Stimulated activated CD8-positive, alpha-beta memory T cell treated with anti-CD3 and anti-CD28 coated beads, Interleukin-4, amount 100 ng/mL, for 1 hour (primary cell): ENCODE results near the gene TSEN54.

Source experiments
- DNase-seq, 2 donors: peaks; one replicate each; pipeline ENCODE4 v3.0.0-alpha.2; 2020; ENCODE audit warnings: low read depth in 2 of 2, low spot score in 1 of 2

Gene TSEN54

GRCh38 chr17:75488693-75489510 is 27.4 kb upstream of the TSEN54 start:
- no peak for DNase-seq

GRCh38 chr17:75489511-75489955 is 26.8 kb upstream of the TSEN54 start:
- no peak for DNase-seq

GRCh38 chr17:75490173-75490743 is 26.1 kb upstream of the TSEN54 start:
- no peak for DNase-seq

DNA sequence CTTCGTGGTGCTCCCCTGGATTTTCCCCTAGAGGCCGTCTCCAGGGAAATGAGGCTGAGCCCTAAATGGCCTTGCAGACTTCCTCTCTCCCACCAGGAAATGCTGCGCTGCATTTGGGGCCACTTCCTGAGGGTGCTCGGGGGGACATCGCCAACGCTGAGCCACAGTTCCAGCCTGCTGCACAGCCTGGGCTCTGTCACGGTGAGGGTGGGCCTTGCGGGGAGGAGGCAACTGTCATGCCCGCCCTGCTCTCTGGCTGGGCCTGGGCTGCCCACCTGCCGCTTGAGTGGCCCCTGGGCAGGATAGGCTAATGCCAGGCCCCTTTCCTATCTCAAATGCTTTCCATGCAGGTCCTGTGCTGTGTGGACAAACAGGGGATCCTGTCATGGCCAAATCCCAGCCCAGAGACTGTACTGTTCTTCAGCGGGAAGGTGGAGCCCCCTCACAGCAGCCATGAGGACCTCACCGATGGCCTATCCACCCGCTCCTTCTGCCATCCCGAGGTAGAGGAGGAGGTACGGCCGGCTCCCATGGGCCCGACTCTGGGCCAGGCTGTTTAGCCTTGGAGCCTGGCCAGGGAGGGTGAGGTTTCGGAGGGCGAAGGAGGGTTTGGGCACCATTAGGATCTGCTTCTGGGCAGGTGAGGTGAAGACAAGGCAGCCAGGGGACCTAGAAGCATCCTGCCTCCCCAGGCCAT is 25.2 kb upstream of the TSEN54 start:
- no peak for DNase-seq

GRCh38 chr17:75491680-75492079 is 24.6 kb upstream of the TSEN54 start:
- no peak for DNase-seq

DNA sequence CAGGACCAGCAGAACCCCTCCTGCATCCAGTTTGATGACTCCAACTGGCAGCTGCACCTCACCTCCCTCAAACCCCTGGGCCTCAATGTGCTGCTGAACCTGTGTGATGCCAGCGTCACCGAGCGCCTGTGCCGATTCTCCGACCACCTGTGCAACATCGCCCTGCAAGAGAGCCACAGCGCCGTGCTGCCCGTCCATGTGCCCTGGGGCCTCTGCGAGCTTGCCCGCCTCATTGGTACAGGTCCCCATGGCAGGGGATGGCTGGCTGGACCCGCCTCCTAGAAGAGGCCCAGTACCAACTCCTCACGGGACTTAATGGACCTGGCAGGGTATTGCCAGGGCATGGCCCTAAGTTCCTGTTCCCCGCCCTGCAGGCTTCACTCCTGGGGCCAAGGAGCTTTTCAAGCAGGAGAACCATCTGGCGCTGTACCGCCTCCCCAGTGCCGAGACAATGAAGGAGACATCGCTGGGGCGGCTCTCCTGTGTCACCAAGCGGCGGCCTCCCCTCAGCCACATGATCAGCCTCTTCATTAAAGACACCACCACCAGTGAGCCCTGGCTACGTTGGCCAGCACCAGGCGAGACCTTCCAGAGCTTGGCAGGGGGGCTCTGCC is 23.7 kb upstream of the TSEN54 start:
- no peak for DNase-seq

- DNase-seq = no peak
Measured at GRCh38 chr17:75493476-75494129, 22.7 kb upstream of the TSEN54 start.

DNA sequence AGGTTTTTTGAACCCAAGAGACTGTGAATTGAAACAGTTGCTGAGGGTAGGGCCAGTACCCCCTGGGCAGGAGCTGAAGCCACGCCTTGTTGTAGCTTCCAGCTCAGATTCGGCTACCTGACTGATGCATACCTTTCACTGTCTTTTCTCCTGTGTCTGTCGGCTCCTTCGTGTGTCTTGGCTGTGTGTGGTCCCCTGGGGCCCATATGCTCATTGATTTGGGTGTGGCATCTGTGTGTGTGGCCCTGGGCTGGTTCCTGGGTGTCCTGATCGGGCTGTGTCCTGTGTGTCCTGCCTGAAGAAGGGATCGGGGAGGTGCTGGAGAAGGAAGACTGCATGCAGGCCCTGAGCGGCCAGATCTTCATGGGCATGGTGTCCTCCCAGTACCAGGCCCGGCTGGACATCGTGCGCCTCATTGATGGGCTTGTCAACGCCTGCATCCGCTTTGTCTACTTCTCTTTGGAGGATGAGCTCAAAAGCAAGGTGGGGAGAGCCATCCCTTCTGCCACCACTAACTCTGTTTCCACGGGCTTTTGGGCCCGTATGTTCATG is 21.9 kb upstream of the TSEN54 start:
- DNase-seq = no peak

DNA sequence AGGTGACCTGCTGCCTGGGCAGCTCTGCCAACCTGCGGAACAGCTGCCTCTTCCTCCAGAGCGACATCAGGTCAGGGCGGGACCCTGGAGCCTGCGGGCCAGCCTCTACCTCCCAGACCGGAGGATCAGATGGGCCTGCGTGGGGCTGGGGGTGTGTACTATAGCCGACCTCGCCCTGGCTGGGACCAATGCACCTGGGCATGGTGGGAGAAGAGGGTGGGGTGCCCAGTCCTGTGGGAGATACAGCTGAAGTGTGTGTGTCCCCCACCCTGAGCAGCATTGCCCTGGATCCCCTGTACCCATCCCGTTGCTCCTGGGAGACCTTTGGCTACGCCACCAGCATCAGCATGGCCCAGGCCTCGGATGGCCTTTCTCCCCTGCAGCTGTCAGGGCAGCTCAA is 20.3 kb upstream of the TSEN54 start:
- DNase-seq = no peak

GRCh38 chr17:75498039-75498725 is 18.1 kb upstream of the TSEN54 start:
- no peak for DNase-seq

DNA sequence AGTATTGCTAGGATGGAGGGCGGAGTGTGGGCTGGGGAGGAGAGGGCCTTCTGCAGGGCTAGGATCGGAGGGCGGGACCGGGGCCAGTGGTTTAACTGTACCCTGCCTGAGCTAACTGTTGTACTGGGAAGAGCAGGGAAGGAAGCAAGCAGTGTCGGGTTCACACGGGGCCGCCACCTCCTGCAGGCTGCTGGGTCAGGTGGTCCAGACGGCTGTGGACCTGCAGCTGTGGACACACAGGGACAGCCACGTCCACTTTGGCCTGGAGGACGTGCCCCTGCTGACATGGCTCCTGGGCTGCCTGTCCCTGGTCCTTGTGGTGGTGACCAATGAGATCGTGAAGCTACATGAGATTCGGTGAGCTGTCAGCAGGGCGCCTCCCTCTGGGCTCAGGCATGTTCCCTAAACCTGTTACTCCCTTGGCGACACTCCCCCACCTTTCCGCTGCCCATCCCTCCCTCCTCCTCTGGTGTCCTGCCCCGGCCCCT is 17.6 kb upstream of the TSEN54 start:
- no peak for DNase-seq

GRCh38 chr17:75499313-75500022 is 16.9 kb upstream of the TSEN54 start:
- DNase-seq = no peak

DNA sequence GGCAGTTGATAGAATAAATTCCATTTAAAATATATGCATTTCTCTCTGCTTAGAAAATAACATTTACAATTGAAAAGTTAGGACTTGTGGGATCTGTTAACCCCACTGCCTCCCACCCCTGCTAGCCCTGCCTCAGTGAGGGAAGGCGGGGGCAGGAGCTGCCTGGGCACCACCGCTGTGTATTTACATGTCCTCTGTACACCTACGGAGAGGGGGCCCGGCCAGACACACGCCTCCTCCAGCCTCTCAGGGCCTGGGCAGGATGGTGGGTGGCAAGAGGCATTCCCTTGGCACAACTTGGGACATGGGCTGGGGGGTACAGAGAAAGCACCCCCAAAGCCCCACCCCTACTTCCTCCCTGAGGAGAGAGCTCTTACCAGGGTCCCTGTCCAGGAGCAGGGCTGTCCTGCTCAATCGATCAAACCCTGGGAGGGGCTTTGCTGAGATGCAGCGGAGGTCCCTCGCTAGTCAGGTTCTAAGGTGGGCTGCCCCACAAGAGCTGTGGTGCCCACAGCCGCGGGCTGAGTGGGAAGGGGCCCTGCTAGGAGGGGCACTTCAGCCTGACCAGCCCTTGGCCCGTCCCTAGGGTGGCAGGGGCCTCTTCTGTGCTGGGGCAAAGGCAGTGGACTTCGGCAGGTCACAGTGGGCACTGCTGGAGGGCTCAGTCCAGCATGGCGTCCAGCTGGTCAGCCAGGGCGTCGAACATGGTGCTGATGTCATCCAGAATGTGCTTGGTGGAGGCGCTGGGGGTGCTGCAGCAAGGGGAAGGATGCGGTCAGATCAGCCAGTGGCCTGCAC is 15.7 kb upstream of the TSEN54 start:
- DNase-seq = no peak

DNA sequence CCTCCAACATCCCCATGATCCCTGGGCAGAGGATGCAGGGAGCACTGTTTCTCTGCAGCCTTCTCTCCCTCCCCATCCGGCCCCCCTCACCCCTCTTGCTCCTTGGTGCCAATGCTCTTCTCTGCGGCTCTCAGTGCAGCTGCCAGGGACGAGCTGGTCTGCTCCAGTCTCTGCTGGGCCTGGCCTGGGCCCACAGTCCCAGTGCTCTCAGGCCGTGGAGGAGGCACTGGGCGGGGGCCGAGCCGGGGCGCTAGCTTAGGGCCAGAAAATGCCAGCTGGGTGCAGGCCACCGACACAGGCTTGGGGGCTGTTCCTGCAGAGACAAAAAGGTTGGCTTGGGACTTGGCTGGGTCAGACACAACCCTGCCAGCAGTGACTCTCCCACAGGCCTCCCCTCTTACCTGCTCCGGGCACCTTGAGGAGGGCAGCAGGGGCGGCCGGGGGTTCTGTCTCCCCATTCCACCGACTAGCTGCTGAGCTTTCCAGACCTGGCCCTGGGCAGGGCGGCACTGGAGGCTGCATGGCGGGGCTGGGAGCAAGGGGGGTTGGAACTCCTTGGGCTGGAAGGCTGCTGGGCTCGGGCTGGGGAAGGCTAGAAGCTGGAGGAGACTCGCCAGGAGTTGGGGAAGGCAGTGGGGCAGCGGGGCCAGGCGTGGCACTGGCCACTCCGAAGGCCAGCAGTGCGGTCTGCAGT is 14.8 kb upstream of the TSEN54 start:
- no peak for DNase-seq

- no peak for DNase-seq
Measured at GRCh38 chr17:75502072-75502720, 14.1 kb upstream of the TSEN54 start.

DNA sequence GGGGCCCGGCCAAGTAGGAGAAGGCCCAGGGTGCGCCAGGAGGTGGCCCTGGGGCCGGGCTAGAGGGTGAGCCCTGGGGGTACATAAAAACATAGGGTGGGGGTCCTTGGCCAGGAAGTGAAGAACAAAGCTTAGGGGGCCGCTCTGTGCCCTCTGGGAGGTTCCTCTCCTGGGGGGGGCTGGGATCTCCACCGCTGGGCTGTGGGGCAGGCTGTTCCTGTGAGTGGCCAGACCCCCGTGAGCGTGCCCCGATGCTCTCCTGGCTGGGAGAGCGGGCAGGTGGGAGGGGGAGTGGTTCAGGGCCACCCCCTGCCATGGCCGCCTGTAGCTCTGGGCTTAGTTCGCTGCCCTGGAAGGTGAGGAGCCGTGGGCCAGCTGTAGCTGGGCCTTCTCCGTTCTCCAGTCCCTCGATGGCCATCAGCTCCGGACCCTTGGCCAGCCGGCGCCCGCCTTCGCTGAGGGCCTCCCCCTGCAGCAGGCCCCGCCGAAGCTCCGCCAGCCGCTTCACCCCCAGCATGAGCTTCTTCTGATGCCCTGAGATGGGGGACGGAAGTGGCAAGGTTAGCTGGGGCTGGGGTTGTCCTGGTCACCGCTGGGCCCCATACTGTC is 13.5 kb upstream of the TSEN54 start:
- DNase-seq = no peak

GRCh38 chr17:75503337-75503950 is 12.9 kb upstream of the TSEN54 start:
- DNase-seq = no peak
